ENCODE measurements around the gene PTPN6.
A peak's percentile ranks its signal among the peaks of the same experiment; 100 is the strongest.

PTPN6 gene

GRCh38 chr12:6963791-6964413, 12.7 kb downstream of the PTPN6 start:
- no peak overlapping the region for H3K4me3 ChIP-seq (ENCODE audit: low read depth, low read length)
- DNase-seq (ENCODE audit: low read depth): no peak

GRCh38 chr12:6964605-6965025, 13.5 kb downstream of the PTPN6 start:
- DNase-seq (ENCODE audit: low read depth): no peak
- H3K4me3 ChIP-seq (ENCODE audit: low read depth, low read length): no peak overlapping the region

GRCh38 chr12:6965026-6965661, 14.0 kb downstream of the PTPN6 start:
- peak; percentile 62 for DNase-seq (ENCODE audit: low read depth)
- H3K4me3 ChIP-seq (ENCODE audit: low read depth, low read length): no peak overlapping the region

GRCh38 chr12:6965714-6966113, 14.6 kb downstream of the PTPN6 start:
- DNase-seq (ENCODE audit: low read depth): no peak
- no peak overlapping the region for H3K4me3 ChIP-seq (ENCODE audit: low read depth, low read length)

- no peak for DNase-seq (ENCODE audit: low read depth)
- H3K4me3 ChIP-seq (ENCODE audit: low read depth, low read length): no peak overlapping the region
These were observed 15.2 kb downstream of the PTPN6 start for GRCh38 chr12:6966351-6966750.

GRCh38 chr12:6967651-6968100, 16.5 kb downstream of the PTPN6 start:
- DNase-seq (ENCODE audit: low read depth): no peak
- no peak overlapping the region for H3K4me3 ChIP-seq (ENCODE audit: low read depth, low read length)

GRCh38 chr12:6968426-6968825, 17.3 kb downstream of the PTPN6 start:
- H3K4me3 ChIP-seq (ENCODE audit: low read depth, low read length): no peak overlapping the region
- no peak for DNase-seq (ENCODE audit: low read depth)

GRCh38 chr12:6970096-6970527, 19.0 kb downstream of the PTPN6 start:
- no peak for DNase-seq (ENCODE audit: low read depth)
- peak overlapping the region; percentile 99 for H3K4me3 ChIP-seq (ENCODE audit: low read depth, low read length)

GRCh38 chr12:6974180-6974579, 23.0 kb downstream of the PTPN6 start:
- DNase-seq (ENCODE audit: low read depth): no peak
- H3K4me3 ChIP-seq (ENCODE audit: low read depth, low read length): no peak overlapping the region

- DNase-seq (ENCODE audit: low read depth): no peak
- no peak overlapping the region for H3K4me3 ChIP-seq (ENCODE audit: low read depth, low read length)
These were observed 24.3 kb downstream of the PTPN6 start for GRCh38 chr12:6975297-6976032.

GRCh38 chr12:6977653-6978052, 26.5 kb downstream of the PTPN6 start:
- H3K4me3 ChIP-seq (ENCODE audit: low read depth, low read length): no peak overlapping the region
- no peak for DNase-seq (ENCODE audit: low read depth)

GRCh38 chr12:6978188-6978587, 27.0 kb downstream of the PTPN6 start:
- H3K4me3 ChIP-seq (ENCODE audit: low read depth, low read length): no peak overlapping the region

GRCh38 chr12:6978611-6979011, 27.5 kb downstream of the PTPN6 start:
- no peak for DNase-seq (ENCODE audit: low read depth)
- H3K4me3 ChIP-seq (ENCODE audit: low read depth, low read length): no peak overlapping the region

More at GRCh38 chr12:6978188-6978587, 27.0 kb downstream of the PTPN6 start:
- DNase-seq (ENCODE audit: low read depth): no peak

- H3K4me3 ChIP-seq (ENCODE audit: low read depth, low read length): no peak overlapping the region
- no peak for DNase-seq (ENCODE audit: low read depth)
These were observed 27.9 kb downstream of the PTPN6 start for GRCh38 chr12:6979021-6979420.

GRCh38 chr12:6979453-6979852, 28.3 kb downstream of the PTPN6 start:
- DNase-seq (ENCODE audit: low read depth): no peak
- H3K4me3 ChIP-seq (ENCODE audit: low read depth, low read length): no peak overlapping the region

- no peak overlapping the region for H3K4me3 ChIP-seq (ENCODE audit: low read depth, low read length)
- no peak for DNase-seq (ENCODE audit: low read depth)
These were observed 28.9 kb downstream of the PTPN6 start for GRCh38 chr12:6980075-6980474.

- H3K4me3 ChIP-seq (ENCODE audit: low read depth, low read length): no peak overlapping the region
- DNase-seq (ENCODE audit: low read depth): no peak
These were observed 29.6 kb downstream of the PTPN6 start for GRCh38 chr12:6980740-6981139.

- DNase-seq (ENCODE audit: low read depth): no peak
- H3K4me3 ChIP-seq (ENCODE audit: low read depth, low read length): no peak overlapping the region
These were observed 30.2 kb downstream of the PTPN6 start for GRCh38 chr12:6981152-6982052.

- H3K4me3 ChIP-seq (ENCODE audit: low read depth, low read length): no peak overlapping the region
- no peak for DNase-seq (ENCODE audit: low read depth)
These were observed 31.4 kb downstream of the PTPN6 start for GRCh38 chr12:6982532-6982931.

Data from skeletal muscle cell (primary cell).